Cardiac muscle cell (in vitro differentiated cells and primary cell): ENCODE results near the gene PSME3IP1. TPM values are rescaled to one million over a fixed set of nuclear protein-coding genes. Genes with fewer than 3 reads are reported as not detected.

Source experiments
- DNase-seq, 2 donors: peaks; one replicate each; pipeline versions ENCODE4 v3.0.0 to v3.0.0-alpha.2; 2010 to 2017; ENCODE audit warnings: low read depth in 1 of 2, low spot score in 1 of 2
- H3K27ac ChIP-seq: fragments of 200-600 bp; sonication (generic); 2 replicates; pipeline ENCODE4 v1.5.1; 2016
- H3K27me3 ChIP-seq: fragments of 200-600 bp; sonication (generic); 2 replicates; pipeline ENCODE4 v1.6.0; 2016; ENCODE audit warnings: control low read depth
- H3K36me3 ChIP-seq: fragments of 200-600 bp; sonication (generic); 2 replicates; pipeline ENCODE4 v1.5.1; 2016; ENCODE audit warnings: control low read depth
- H3K4me1 ChIP-seq: fragments of 200-600 bp; sonication (generic); 2 replicates; pipeline ENCODE4 v1.8.1; 2017; ENCODE audit warnings: low read depth, mild to moderate bottlenecking, mixed run types
- H3K4me3 ChIP-seq: fragments of 200-600 bp; sonication (generic); 2 replicates; pipeline ENCODE4 v1.5.1; 2016; ENCODE audit warnings: mild to moderate bottlenecking
- H3K9me3 ChIP-seq: fragments of 200-600 bp; sonication (generic); 2 replicates; pipeline ENCODE4 v1.5.1; 2017; ENCODE audit warnings: low read depth, mild to moderate bottlenecking, control low read depth
- polyA plus RNA-seq: library from polyadenylated mRNA; unstranded; fragments of >200 nt; fragmentation: Nextera tagmentation; extraction: Ambion mirVana; gene quantifications from 2 replicates; pipeline ENCODE4 v1.2.1, GENCODE V29; 2016
- total RNA-seq: library from RNA; depleted of rRNA; stranded (reverse); fragments of >200 nt; gene quantifications from 2 replicates; pipeline ENCODE4 v1.2.3, GENCODE V29; 2016
- TF ChIP-seq, protein P1 (sequence below): IDR thresholded peaks from 2 replicates; pipeline ENCODE4 v1.5.1; 2012; ENCODE audit warnings: low read depth, mild to moderate bottlenecking, low read length

Gene PSME3IP1
- total and polyA plus RNA-seq, 2 experiments from 2014 or later: 73.6 to 108 TPM

- Histone ChIP-seq H3K27ac (no peak overlapping the region), H3K4me1 (no peaks in the 10 kb centered on the region), H3K4me3 (no peak overlapping the region), H3K9me3 (no peaks in the 10 kb centered on the region), H3K27me3 (no peaks in the 10 kb centered on the region), H3K36me3 (no peaks in the 10 kb centered on the region)
- TF ChIP-seq, protein P1, sequence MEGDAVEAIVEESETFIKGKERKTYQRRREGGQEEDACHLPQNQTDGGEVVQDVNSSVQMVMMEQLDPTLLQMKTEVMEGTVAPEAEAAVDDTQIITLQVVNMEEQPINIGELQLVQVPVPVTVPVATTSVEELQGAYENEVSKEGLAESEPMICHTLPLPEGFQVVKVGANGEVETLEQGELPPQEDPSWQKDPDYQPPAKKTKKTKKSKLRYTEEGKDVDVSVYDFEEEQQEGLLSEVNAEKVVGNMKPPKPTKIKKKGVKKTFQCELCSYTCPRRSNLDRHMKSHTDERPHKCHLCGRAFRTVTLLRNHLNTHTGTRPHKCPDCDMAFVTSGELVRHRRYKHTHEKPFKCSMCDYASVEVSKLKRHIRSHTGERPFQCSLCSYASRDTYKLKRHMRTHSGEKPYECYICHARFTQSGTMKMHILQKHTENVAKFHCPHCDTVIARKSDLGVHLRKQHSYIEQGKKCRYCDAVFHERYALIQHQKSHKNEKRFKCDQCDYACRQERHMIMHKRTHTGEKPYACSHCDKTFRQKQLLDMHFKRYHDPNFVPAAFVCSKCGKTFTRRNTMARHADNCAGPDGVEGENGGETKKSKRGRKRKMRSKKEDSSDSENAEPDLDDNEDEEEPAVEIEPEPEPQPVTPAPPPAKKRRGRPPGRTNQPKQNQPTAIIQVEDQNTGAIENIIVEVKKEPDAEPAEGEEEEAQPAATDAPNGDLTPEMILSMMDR: no peak
- no peak for DNase-seq
These were observed 52.0 kb downstream of the PSME3IP1 start for GRCh38 chr16:57133886-57134285.

GRCh38 chr16:57133031-57133430, 52.8 kb downstream of the PSME3IP1 start:
- no peaks in the 10 kb centered on the region for H3K4me1 ChIP-seq
- no peaks in the 10 kb centered on the region for H3K27me3 ChIP-seq
- TF ChIP-seq, protein P1: no peak

GRCh38 chr16:57132470-57132869, 53.4 kb downstream of the PSME3IP1 start:
- Histone ChIP-seq H3K4me1 (no peaks in the 10 kb centered on the region), H3K27ac (no peak overlapping the region), H3K4me3 (no peak overlapping the region), H3K27me3 (no peaks in the 10 kb centered on the region), H3K9me3 (no peaks in the 10 kb centered on the region), H3K36me3 (no peaks in the 10 kb centered on the region)
- no peak for DNase-seq
- TF ChIP-seq, protein P1: no peak

More at GRCh38 chr16:57133031-57133430, 52.8 kb downstream of the PSME3IP1 start:
- DNase-seq: no peak
- H3K27ac ChIP-seq: no peak overlapping the region
- no peaks in the 10 kb centered on the region for H3K36me3 ChIP-seq
- H3K9me3 ChIP-seq: no peaks in the 10 kb centered on the region
- no peak overlapping the region for H3K4me3 ChIP-seq

GRCh38 chr16:57131351-57131970, 54.4 kb downstream of the PSME3IP1 start:
- no peak for DNase-seq
- TF ChIP-seq, protein P1: no peak
- no peaks in the 10 kb centered on the region for H3K9me3 ChIP-seq
- no peak overlapping the region for H3K27ac ChIP-seq
- no peak overlapping the region for H3K4me3 ChIP-seq
- H3K27me3 ChIP-seq: no peaks in the 10 kb centered on the region
- no peaks in the 10 kb centered on the region for H3K4me1 ChIP-seq
- H3K36me3 ChIP-seq: no peaks in the 10 kb centered on the region

- no peaks in the 10 kb centered on the region for H3K27me3 ChIP-seq
- TF ChIP-seq, protein P1: no peak
- DNase-seq: no peak
- H3K4me1 ChIP-seq: no peaks in the 10 kb centered on the region
- no peaks in the 10 kb centered on the region for H3K9me3 ChIP-seq
- H3K36me3 ChIP-seq: no peaks in the 10 kb centered on the region
- H3K4me3 ChIP-seq: no peak overlapping the region
- H3K27ac ChIP-seq: no peak overlapping the region
These were observed 54.9 kb downstream of the PSME3IP1 start for GRCh38 chr16:57130950-57131321.
